HL-60 (cell line): Measurements from ENCODE around the gene CFLAR.

Experiments
- DNase-seq, 2 experiments: peaks; one replicate each; pipeline ENCODE4 v3.0.0-alpha.2; 2010 to 2020; ENCODE audit warnings: low read depth in 1 of 2, low spot score in 1 of 2
- H3K27ac ChIP-seq: fragments of 250-450 bp; sonication (Bioruptor Pico); replicated peaks from 2 replicates; pipeline ENCODE4 v1.5.1; 2020; ENCODE audit warnings: mild to moderate bottlenecking, moderate library complexity
- H3K27me3 ChIP-seq: fragments of 250-450 bp; sonication (Bioruptor Pico); 2 replicates; pipeline ENCODE4 v1.5.1; 2021; ENCODE audit warnings: mild to moderate bottlenecking, moderate library complexity; ENCODE audit not compliant: insufficient read depth, poor library complexity, severe bottlenecking
- H3K4me3 ChIP-seq: replicated peaks from 2 replicates; pipeline ENCODE4 v1.5.1; 2011; ENCODE audit warnings: mild to moderate bottlenecking, control low read depth, low read length; ENCODE audit not compliant: insufficient read depth
- CTCF ChIP-seq: IDR thresholded peaks from one replicate; pipeline ENCODE4 v1.5.1; 2011; ENCODE audit warnings: low read length, control low read depth, inconsistent platforms; ENCODE audit not compliant: insufficient read depth
- GABPA ChIP-seq: IDR thresholded peaks from 2 replicates; pipeline ENCODE4 v1.6.1; 2012; ENCODE audit warnings: low read depth
- POLR2AphosphoS5 ChIP-seq: IDR thresholded peaks from 2 replicates; pipeline ENCODE4 v1.6.1; 2012; ENCODE audit warnings: low read depth
- SPI1 ChIP-seq: IDR thresholded peaks from 2 replicates; pipeline ENCODE4 v1.6.1; 2012; ENCODE audit warnings: low read depth, mild to moderate bottlenecking, borderline replicate concordance
- TF ChIP-seq, protein P1 (sequence below): IDR thresholded peaks from 2 replicates; pipeline ENCODE4 v1.6.1; 2012; ENCODE audit warnings: low read depth; ENCODE audit not compliant: insufficient replicate concordance

Gene CFLAR

DNA sequence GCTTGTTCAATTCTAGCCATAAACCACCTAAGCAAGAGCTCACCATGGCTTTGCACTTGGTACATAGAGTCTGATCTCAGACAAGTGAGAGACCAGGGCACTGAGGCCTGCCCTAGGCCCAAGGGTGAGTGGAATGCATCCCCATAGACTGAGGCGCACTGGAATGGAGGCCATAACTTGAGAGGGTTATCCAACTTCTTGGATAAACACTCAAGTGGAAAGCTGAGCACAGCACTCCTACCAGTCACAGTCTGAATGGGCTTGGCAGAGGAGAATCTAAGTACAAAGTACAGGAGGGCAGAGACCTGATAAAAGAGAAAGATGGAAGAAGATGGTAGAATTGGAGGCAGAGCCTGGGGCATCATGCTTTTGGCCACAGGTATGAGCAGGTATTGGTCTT, 36.6 kb downstream of the CFLAR start:
- no peak for TF ChIP-seq SPI1
- no peak for TF ChIP-seq GABPA
- no peak for TF ChIP-seq POLR2AphosphoS5
- TF ChIP-seq, protein P1, sequence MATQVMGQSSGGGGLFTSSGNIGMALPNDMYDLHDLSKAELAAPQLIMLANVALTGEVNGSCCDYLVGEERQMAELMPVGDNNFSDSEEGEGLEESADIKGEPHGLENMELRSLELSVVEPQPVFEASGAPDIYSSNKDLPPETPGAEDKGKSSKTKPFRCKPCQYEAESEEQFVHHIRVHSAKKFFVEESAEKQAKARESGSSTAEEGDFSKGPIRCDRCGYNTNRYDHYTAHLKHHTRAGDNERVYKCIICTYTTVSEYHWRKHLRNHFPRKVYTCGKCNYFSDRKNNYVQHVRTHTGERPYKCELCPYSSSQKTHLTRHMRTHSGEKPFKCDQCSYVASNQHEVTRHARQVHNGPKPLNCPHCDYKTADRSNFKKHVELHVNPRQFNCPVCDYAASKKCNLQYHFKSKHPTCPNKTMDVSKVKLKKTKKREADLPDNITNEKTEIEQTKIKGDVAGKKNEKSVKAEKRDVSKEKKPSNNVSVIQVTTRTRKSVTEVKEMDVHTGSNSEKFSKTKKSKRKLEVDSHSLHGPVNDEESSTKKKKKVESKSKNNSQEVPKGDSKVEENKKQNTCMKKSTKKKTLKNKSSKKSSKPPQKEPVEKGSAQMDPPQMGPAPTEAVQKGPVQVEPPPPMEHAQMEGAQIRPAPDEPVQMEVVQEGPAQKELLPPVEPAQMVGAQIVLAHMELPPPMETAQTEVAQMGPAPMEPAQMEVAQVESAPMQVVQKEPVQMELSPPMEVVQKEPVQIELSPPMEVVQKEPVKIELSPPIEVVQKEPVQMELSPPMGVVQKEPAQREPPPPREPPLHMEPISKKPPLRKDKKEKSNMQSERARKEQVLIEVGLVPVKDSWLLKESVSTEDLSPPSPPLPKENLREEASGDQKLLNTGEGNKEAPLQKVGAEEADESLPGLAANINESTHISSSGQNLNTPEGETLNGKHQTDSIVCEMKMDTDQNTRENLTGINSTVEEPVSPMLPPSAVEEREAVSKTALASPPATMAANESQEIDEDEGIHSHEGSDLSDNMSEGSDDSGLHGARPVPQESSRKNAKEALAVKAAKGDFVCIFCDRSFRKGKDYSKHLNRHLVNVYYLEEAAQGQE = no peak
- TF ChIP-seq CTCF = no peak
- no peak for DNase-seq
- H3K4me3 ChIP-seq = no peak overlapping the region
- peak overlapping the region; percentile 58 for H3K27ac ChIP-seq
- no peaks in the 10 kb centered on the region for H3K27me3 ChIP-seq

- H3K27me3 ChIP-seq = no peaks in the 10 kb centered on the region
- TF ChIP-seq SPI1 (no peak), GABPA (no peak), POLR2AphosphoS5 (no peak), CTCF (no peak)
- TF ChIP-seq, protein P1 = no peak
- H3K27ac ChIP-seq = no peak overlapping the region
- DNase-seq = no peak
- H3K4me3 ChIP-seq = no peak overlapping the region
Measured at GRCh38 chr2:201152999-201153815, 37.2 kb downstream of the CFLAR start.

DNA sequence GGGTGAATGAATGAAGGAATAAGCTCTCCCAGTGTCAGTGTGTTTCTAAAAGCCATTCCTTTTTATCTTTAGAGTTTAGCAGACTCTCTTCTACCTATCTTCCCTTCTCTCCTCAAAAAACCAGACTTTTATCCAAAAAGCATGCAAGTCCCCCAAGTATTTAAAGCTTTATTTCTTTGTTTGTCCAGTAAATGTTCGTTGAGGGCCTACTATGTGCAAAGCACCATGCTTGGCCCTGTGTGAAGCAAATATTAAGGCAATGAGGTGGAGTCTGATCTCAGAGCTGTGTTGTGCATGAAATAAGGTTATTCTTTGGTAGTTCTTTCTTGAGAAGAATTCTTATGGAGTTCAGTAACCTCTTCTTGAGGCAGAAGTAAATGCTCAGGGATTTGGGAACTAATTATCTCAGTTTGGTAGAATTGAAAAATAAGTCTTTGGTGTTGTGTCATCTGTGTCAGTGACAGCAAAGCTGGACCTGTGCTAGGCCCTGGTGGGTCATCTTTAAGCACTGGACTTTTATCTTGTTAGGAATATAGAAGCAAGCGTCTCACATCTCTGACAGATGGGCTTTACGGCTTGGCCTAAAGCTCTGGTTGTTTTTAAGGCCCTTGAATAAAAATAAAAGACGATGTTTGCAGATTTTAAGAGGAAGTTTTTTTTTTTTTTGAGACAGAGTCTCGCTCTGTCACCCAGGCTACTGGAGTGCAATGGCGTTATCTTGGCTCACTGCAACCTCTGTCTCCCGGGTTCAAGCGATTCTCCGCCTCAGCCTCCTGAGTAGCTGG, 38.8 kb downstream of the CFLAR start:
- DNase-seq = no peak
- no peaks in the 10 kb centered on the region for H3K27me3 ChIP-seq
- TF ChIP-seq GABPA (no peak), CTCF (no peak), SPI1 (no peak), POLR2AphosphoS5 (no peak)
- TF ChIP-seq, protein P1 = no peak
- peak overlapping the region; percentile 29; the same call in 1 of the 2 replicates for H3K27ac ChIP-seq
- H3K4me3 ChIP-seq = no peak overlapping the region
